Neural cell (in vitro differentiated cells): ENCODE results near the gene CDC37L1. TPM values are rescaled to one million over a fixed set of nuclear protein-coding genes. Genes with fewer than 3 reads are reported as not detected.

Experiments used
- H2AFZ ChIP-seq: fragments of 200-600, 300-800 bp; sonication (generic), shearing (Covaris generic); 2 replicates; pipeline ENCODE4 v1.6.0; 2014; ENCODE audit warnings: low read depth, mild to moderate bottlenecking, antibody characterized with exemption, low read length, moderate library complexity
- H3F3A ChIP-seq: fragments of 200-600 bp; shearing (Covaris generic); 2 replicates; pipeline ENCODE4 v1.6.1; 2016; ENCODE audit warnings: mild to moderate bottlenecking, moderate library complexity, mixed read lengths, antibody characterized with exemption, low read length; ENCODE audit not compliant: insufficient read depth, poor library complexity, severe bottlenecking
- H3K27ac ChIP-seq: fragments of 200-600, 300-800 bp; sonication (generic), shearing (Covaris generic); 2 replicates; pipeline ENCODE4 v1.5.1; 2014; ENCODE audit warnings: mild to moderate bottlenecking, low read length, moderate library complexity
- H3K27me3 ChIP-seq: fragments of 300-800, 200-600 bp; sonication (generic), shearing (Covaris generic); 2 replicates; pipeline ENCODE4 v1.6.0; 2014; ENCODE audit warnings: mild to moderate bottlenecking, low read depth, low read length, moderate library complexity; ENCODE audit not compliant: insufficient read depth
- H3K36me3 ChIP-seq: fragments of 300-800, 200-600 bp; sonication (generic), shearing (Covaris generic); 2 replicates; pipeline ENCODE4 v1.5.1; 2014; ENCODE audit warnings: mild to moderate bottlenecking, antibody characterized with exemption, low read length, moderate library complexity; ENCODE audit not compliant: insufficient read depth
- H3K4me2 ChIP-seq: fragments of 300-800, 200-600 bp; sonication (generic), shearing (Covaris generic); 2 replicates; pipeline ENCODE4 v1.6.0; 2014; ENCODE audit warnings: mild to moderate bottlenecking, low read length
- H3K4me3 ChIP-seq: fragments of 300-800, 200-600 bp; sonication (generic), shearing (Covaris generic); 2 replicates; pipeline ENCODE4 v1.5.1; 2014; ENCODE audit warnings: mild to moderate bottlenecking, low read length, moderate library complexity
- H3K79me2 ChIP-seq: fragments of 200-600 bp; shearing (Covaris generic); replicated peaks from 2 replicates; pipeline ENCODE4 v1.6.0; 2014; ENCODE audit warnings: mild to moderate bottlenecking, low read length, moderate library complexity; ENCODE audit not compliant: insufficient read depth
- H3K9ac ChIP-seq: fragments of 300-800, 200-600 bp; sonication (generic), shearing (Covaris generic); 2 replicates; pipeline ENCODE4 v1.6.1; 2016; ENCODE audit warnings: mild to moderate bottlenecking, low read length, mixed read lengths
- H3K9me2 ChIP-seq: fragments of 200-600 bp; shearing (Covaris generic); 2 replicates; pipeline ENCODE4 v1.6.1; 2016; ENCODE audit warnings: mild to moderate bottlenecking, low read length, mixed read lengths; ENCODE audit not compliant: insufficient read depth
- H3K9me3 ChIP-seq: fragments of 200-600, 300-800 bp; sonication (generic), shearing (Covaris generic); 2 replicates; pipeline ENCODE4 v1.6.1; 2016; ENCODE audit warnings: mild to moderate bottlenecking, mixed run types, low read length, moderate library complexity, mixed read lengths
- H4K20me1 ChIP-seq: fragments of 200-600 bp; shearing (Covaris generic); 2 replicates; pipeline ENCODE4 v1.6.1; 2016; ENCODE audit warnings: mild to moderate bottlenecking, mixed run types; ENCODE audit not compliant: insufficient read depth
- EP300 ChIP-seq: fragments of 450-650 bp; conservative IDR thresholded peaks from 2 replicates; pipeline ENCODE4 v1.6.1; 2014; ENCODE audit warnings: antibody characterized with exemption, mild to moderate bottlenecking, moderate library complexity; ENCODE audit not compliant: poor library complexity, severe bottlenecking
- EZH2 ChIP-seq: fragments of 200-600, 300-800 bp; shearing (Covaris generic), sonication (generic); IDR thresholded peaks from 2 replicates; pipeline ENCODE4 v1.6.1; 2014; ENCODE audit warnings: antibody characterized with exemption, low read length, borderline replicate concordance, mild to moderate bottlenecking; ENCODE audit not compliant: insufficient read depth, poor library complexity, severe bottlenecking
- MXI1 ChIP-seq: fragments of 450-650 bp; conservative IDR thresholded peaks from 2 replicates; pipeline ENCODE4 v1.6.1; 2014; ENCODE audit warnings: antibody characterized with exemption, mild to moderate bottlenecking; ENCODE audit not compliant: poor library complexity, severe bottlenecking
- POLR2AphosphoS5 ChIP-seq: IDR thresholded peaks from 2 replicates; pipeline ENCODE4 v1.6.1; 2012
- RAD21 ChIP-seq: fragments of 450-650 bp; conservative IDR thresholded peaks from 2 replicates; pipeline ENCODE4 v1.6.1; 2014; ENCODE audit warnings: antibody characterized with exemption, mild to moderate bottlenecking, moderate library complexity
- SMC3 ChIP-seq: fragments of 450-650 bp; conservative IDR thresholded peaks from 2 replicates; pipeline ENCODE4 v1.6.1; 2014; ENCODE audit warnings: antibody characterized with exemption, mild to moderate bottlenecking, moderate library complexity; ENCODE audit not compliant: poor library complexity
- TAF1 ChIP-seq: IDR thresholded peaks from 2 replicates; pipeline ENCODE4 v1.6.1; 2012; ENCODE audit warnings: low read depth
- polyA plus RNA-seq: library from polyadenylated mRNA; depleted of rRNA; stranded (reverse); fragments of >200 nt; gene quantifications from 2 replicates; pipeline ENCODE4 v1.2.3, GENCODE V29; 2014
- TF ChIP-seq, protein P1 (sequence below): IDR thresholded peaks from 2 replicates; pipeline ENCODE4 v1.6.1; 2012; ENCODE audit warnings: borderline replicate concordance
- TF ChIP-seq, protein P2 (sequence below): fragments of 450-650 bp; IDR thresholded peaks from 2 replicates; pipeline ENCODE4 v1.5.1; 2014; ENCODE audit warnings: antibody characterized with exemption, mild to moderate bottlenecking, moderate library complexity; ENCODE audit not compliant: poor library complexity, severe bottlenecking

The CDC37L1 gene
- polyA plus RNA-seq, 1 donor from 2014 or later = 34.7 TPM

GRCh38 chr9:4669890-4670289 lies 9.5 kb upstream of the CDC37L1 start:
- no peak overlapping the region for H3K9ac ChIP-seq
- H3K27me3 ChIP-seq = no peaks in the 10 kb centered on the region
- no peaks in the 10 kb centered on the region for H3K9me2 ChIP-seq
- H4K20me1 ChIP-seq = no peaks in the 10 kb centered on the region
- no peaks in the 10 kb centered on the region for H3K79me2 ChIP-seq
- no peaks in the 10 kb centered on the region for H3K36me3 ChIP-seq
- H3K27ac ChIP-seq = no peak overlapping the region
- H3K4me3 ChIP-seq = no peak overlapping the region
- no peaks in the 10 kb centered on the region for H3F3A ChIP-seq
- no peak overlapping the region for H3K4me2 ChIP-seq
- H3K9me3 ChIP-seq = no peaks in the 10 kb centered on the region
- H2AFZ ChIP-seq = no peak overlapping the region
- no peak for TF ChIP-seq MXI1
- TF ChIP-seq EP300 = no peak

GRCh38 chr9:4670591-4670990 lies 8.8 kb upstream of the CDC37L1 start:
- no peak overlapping the region for H2AFZ ChIP-seq
- H3K4me2 ChIP-seq = no peak overlapping the region
- H3K27ac ChIP-seq = no peak overlapping the region
- no peaks in the 10 kb centered on the region for H3K36me3 ChIP-seq
- H3K9me2 ChIP-seq = no peaks in the 10 kb centered on the region
- no peaks in the 10 kb centered on the region for H3K79me2 ChIP-seq
- H3K9me3 ChIP-seq = no peaks in the 10 kb centered on the region
- H3K27me3 ChIP-seq = no peaks in the 10 kb centered on the region
- H3K4me3 ChIP-seq = no peak overlapping the region
- no peaks in the 10 kb centered on the region for H4K20me1 ChIP-seq
- H3K9ac ChIP-seq = no peak overlapping the region
- no peaks in the 10 kb centered on the region for H3F3A ChIP-seq
- no peak for TF ChIP-seq POLR2AphosphoS5
- no peak for TF ChIP-seq EP300
- no peak for TF ChIP-seq RAD21
- no peak for TF ChIP-seq TAF1
- TF ChIP-seq, protein P1, sequence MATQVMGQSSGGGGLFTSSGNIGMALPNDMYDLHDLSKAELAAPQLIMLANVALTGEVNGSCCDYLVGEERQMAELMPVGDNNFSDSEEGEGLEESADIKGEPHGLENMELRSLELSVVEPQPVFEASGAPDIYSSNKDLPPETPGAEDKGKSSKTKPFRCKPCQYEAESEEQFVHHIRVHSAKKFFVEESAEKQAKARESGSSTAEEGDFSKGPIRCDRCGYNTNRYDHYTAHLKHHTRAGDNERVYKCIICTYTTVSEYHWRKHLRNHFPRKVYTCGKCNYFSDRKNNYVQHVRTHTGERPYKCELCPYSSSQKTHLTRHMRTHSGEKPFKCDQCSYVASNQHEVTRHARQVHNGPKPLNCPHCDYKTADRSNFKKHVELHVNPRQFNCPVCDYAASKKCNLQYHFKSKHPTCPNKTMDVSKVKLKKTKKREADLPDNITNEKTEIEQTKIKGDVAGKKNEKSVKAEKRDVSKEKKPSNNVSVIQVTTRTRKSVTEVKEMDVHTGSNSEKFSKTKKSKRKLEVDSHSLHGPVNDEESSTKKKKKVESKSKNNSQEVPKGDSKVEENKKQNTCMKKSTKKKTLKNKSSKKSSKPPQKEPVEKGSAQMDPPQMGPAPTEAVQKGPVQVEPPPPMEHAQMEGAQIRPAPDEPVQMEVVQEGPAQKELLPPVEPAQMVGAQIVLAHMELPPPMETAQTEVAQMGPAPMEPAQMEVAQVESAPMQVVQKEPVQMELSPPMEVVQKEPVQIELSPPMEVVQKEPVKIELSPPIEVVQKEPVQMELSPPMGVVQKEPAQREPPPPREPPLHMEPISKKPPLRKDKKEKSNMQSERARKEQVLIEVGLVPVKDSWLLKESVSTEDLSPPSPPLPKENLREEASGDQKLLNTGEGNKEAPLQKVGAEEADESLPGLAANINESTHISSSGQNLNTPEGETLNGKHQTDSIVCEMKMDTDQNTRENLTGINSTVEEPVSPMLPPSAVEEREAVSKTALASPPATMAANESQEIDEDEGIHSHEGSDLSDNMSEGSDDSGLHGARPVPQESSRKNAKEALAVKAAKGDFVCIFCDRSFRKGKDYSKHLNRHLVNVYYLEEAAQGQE = no peak
- TF ChIP-seq, protein P2, sequence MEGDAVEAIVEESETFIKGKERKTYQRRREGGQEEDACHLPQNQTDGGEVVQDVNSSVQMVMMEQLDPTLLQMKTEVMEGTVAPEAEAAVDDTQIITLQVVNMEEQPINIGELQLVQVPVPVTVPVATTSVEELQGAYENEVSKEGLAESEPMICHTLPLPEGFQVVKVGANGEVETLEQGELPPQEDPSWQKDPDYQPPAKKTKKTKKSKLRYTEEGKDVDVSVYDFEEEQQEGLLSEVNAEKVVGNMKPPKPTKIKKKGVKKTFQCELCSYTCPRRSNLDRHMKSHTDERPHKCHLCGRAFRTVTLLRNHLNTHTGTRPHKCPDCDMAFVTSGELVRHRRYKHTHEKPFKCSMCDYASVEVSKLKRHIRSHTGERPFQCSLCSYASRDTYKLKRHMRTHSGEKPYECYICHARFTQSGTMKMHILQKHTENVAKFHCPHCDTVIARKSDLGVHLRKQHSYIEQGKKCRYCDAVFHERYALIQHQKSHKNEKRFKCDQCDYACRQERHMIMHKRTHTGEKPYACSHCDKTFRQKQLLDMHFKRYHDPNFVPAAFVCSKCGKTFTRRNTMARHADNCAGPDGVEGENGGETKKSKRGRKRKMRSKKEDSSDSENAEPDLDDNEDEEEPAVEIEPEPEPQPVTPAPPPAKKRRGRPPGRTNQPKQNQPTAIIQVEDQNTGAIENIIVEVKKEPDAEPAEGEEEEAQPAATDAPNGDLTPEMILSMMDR = no peak

- Histone ChIP-seq H3K27ac (no peak overlapping the region), H3K4me3 (no peak overlapping the region), H3F3A (no peaks in the 10 kb centered on the region), H3K27me3 (no peaks in the 10 kb centered on the region), H3K9me2 (no peaks in the 10 kb centered on the region), H3K9ac (no peak overlapping the region), H3K79me2 (no peaks in the 10 kb centered on the region), H3K36me3 (no peaks in the 10 kb centered on the region), H2AFZ (no peak overlapping the region), H3K4me2 (no peak overlapping the region), H4K20me1 (no peaks in the 10 kb centered on the region), H3K9me3 (no peaks in the 10 kb centered on the region)
- TF ChIP-seq, protein P2 = no peak
- TF ChIP-seq TAF1 (no peak), EZH2 (no peak), EP300 (no peak), SMC3 (no peak), MXI1 (no peak), POLR2AphosphoS5 (no peak), RAD21 (no peak)
- TF ChIP-seq, protein P1 = no peak
These were observed 7.6 kb upstream of the CDC37L1 start for GRCh38 chr9:4671737-4672136.
